IMR-90 (cell line): ENCODE data around the gene SH3RF3. TPM values are rescaled to one million over a fixed set of nuclear protein-coding genes. Genes with fewer than 3 reads are reported as not detected.

Experiments used
- ATAC-seq: fragments of 200-7000 bp; cut with Tn5 transposase; 2 replicates; pipeline ENCODE4 v1.9.1; 2020; ENCODE audit warnings: low read depth, mild to moderate bottlenecking, moderate library complexity
- BruUV-seq: library from RNA; stranded (reverse); fragments of 400-500 nt; replicated peaks from 2 replicates; lab custom pipeline; 2021; lab: Mats Ljungman, UMichigan
- CTCF ChIA-PET: fragments of 300-600 bp; formaldehyde crosslinking; extraction: SDS; loops from one replicate; lab custom pipeline; 2021; ENCODE audit warnings: antibody characterized with exemption; lab: Yijun Ruan, JAX
- POLR2A ChIA-PET: fragments of 300-600 bp; sonication (Branson Sonifier 250); formaldehyde crosslinking; loops from one replicate; lab custom pipeline; 2022; ENCODE audit warnings: antibody characterized with exemption; ENCODE audit not compliant: unreplicated experiment; lab: Charles Lee
- DNase-seq: peaks from one replicate; pipeline ENCODE4 v3.0.0; 2013
- H2AFZ ChIP-seq: replicated peaks from 2 replicates; pipeline ENCODE3; 2013; ENCODE audit warnings: low read length, mild to moderate bottlenecking; ENCODE audit not compliant: poor library complexity
- H2AK5ac ChIP-seq: 2 replicates; pipeline ENCODE4 v1.6.1; 2013; ENCODE audit warnings: low read depth, low read length, inconsistent platforms
- H2AK9ac ChIP-seq: replicated peaks from 2 replicates; pipeline ENCODE3; 2013; ENCODE audit warnings: mild to moderate bottlenecking, low read depth, low read length, moderate library complexity; ENCODE audit not compliant: poor library complexity
- H2BK120ac ChIP-seq: 2 replicates; pipeline ENCODE4 v1.6.1; 2013; ENCODE audit warnings: low read depth, low read length, inconsistent platforms
- H2BK15ac ChIP-seq: 3 replicates; pipeline ENCODE4 v1.6.1; 2013; ENCODE audit warnings: low read depth, low read length, inconsistent platforms
- H2BK20ac ChIP-seq: 2 replicates; pipeline ENCODE4 v1.6.1; 2013; ENCODE audit warnings: low read depth, mild to moderate bottlenecking, inconsistent platforms, low read length, moderate library complexity
- H2BK5ac ChIP-seq: 2 replicates; pipeline ENCODE4 v1.6.1; 2013; ENCODE audit warnings: mild to moderate bottlenecking, low read depth, low read length, inconsistent platforms; ENCODE audit not compliant: poor library complexity, severe bottlenecking
- H3K14ac ChIP-seq: replicated peaks from 2 replicates; pipeline ENCODE4 v1.6.1; 2013; ENCODE audit warnings: low read depth, low read length, inconsistent platforms
- H3K18ac ChIP-seq: 2 replicates; pipeline ENCODE4 v1.6.1; 2013; ENCODE audit warnings: low read depth, low read length, control low read depth
- H3K23ac ChIP-seq: 2 replicates; pipeline ENCODE4 v1.6.1; 2013; ENCODE audit warnings: low read depth, low read length, inconsistent platforms
- H3K27ac ChIP-seq: 2 replicates; pipeline ENCODE4 v1.5.1; 2013; ENCODE audit warnings: mild to moderate bottlenecking, control low read depth, low read length; ENCODE audit not compliant: insufficient read depth
- H3K27me3 ChIP-seq: 2 replicates; pipeline ENCODE4 v1.6.1; 2013; ENCODE audit warnings: low read length; ENCODE audit not compliant: control insufficient read depth, insufficient read depth
- H3K36me3 ChIP-seq: 2 replicates; pipeline ENCODE4 v1.6.1; 2013; ENCODE audit warnings: low read length, mixed read lengths; ENCODE audit not compliant: control insufficient read depth, insufficient read depth
- H3K4ac ChIP-seq: 2 replicates; pipeline ENCODE4 v1.6.1; 2013; ENCODE audit warnings: low read depth, low read length, inconsistent platforms
- H3K4me1 ChIP-seq: 2 replicates; pipeline ENCODE4 v1.6.1; 2013; ENCODE audit warnings: low read length, mixed read lengths; ENCODE audit not compliant: control insufficient read depth, insufficient read depth
- H3K4me2 ChIP-seq: 2 replicates; pipeline ENCODE4 v1.6.1; 2013; ENCODE audit warnings: low read depth, mild to moderate bottlenecking, control low read depth, low read length, moderate library complexity
- H3K4me3 ChIP-seq: 2 replicates; pipeline ENCODE4 v1.5.1; 2013; ENCODE audit warnings: low read depth, mild to moderate bottlenecking, control low read depth, low read length, moderate library complexity; ENCODE audit not compliant: insufficient read depth
- H3K56ac ChIP-seq: 2 replicates; pipeline ENCODE4 v1.6.1; 2013; ENCODE audit warnings: low read length, inconsistent platforms; ENCODE audit not compliant: insufficient read depth; ENCODE audit errors: extremely low read depth
- H3K79me1 ChIP-seq, 2 experiments: 2 replicates each; pipeline ENCODE4 v1.6.1; 2013; ENCODE audit warnings: low read length in 2 of 2, inconsistent platforms in 1 of 2, low read depth in 1 of 2
- H3K9ac ChIP-seq: 2 replicates; pipeline ENCODE4 v1.6.1; 2013; ENCODE audit warnings: low read depth, low read length, control low read depth
- H3K9me1 ChIP-seq: 2 replicates; pipeline ENCODE4 v1.6.1; 2013; ENCODE audit warnings: low read length, inconsistent platforms; ENCODE audit not compliant: insufficient read depth
- H3K9me3 ChIP-seq: 2 replicates; pipeline ENCODE4 v1.6.1; 2013; ENCODE audit warnings: low read length; ENCODE audit not compliant: control insufficient read depth, insufficient read depth
- H4K20me1 ChIP-seq: 2 replicates; pipeline ENCODE4 v1.6.1; 2013; ENCODE audit warnings: low read length, inconsistent platforms; ENCODE audit not compliant: insufficient read depth
- H4K5ac ChIP-seq: 2 replicates; pipeline ENCODE4 v1.6.1; 2013; ENCODE audit warnings: mild to moderate bottlenecking, low read depth, low read length, control low read depth
- H4K8ac ChIP-seq, 2 experiments: 2 replicates each; pipeline ENCODE4 v1.6.1; 2013; ENCODE audit warnings: low read depth in 2 of 2, low read length in 2 of 2, control low read depth in 1 of 2, inconsistent platforms in 1 of 2
- H4K91ac ChIP-seq: 2 replicates; pipeline ENCODE4 v1.6.1; 2013; ENCODE audit warnings: low read depth, low read length, inconsistent platforms; ENCODE audit not compliant: insufficient read depth
- CEBPB ChIP-seq: IDR thresholded peaks from 2 replicates; pipeline ENCODE4 v1.6.1; 2012; ENCODE audit warnings: low read depth, low read length, improper control_type of control experiment
- CHD1 ChIP-seq: IDR thresholded peaks from 2 replicates; pipeline ENCODE4 v1.6.1; 2012; ENCODE audit warnings: low read depth, low read length, improper control_type of control experiment
- ELK1 ChIP-seq: fragments of 150-350 bp; IDR thresholded peaks from 2 replicates; pipeline ENCODE4 v1.6.1; 2016; ENCODE audit warnings: low read depth, mild to moderate bottlenecking, low read length, moderate library complexity, borderline replicate concordance
- FOS ChIP-seq: fragments of 150-350 bp; IDR thresholded peaks from 2 replicates; pipeline ENCODE4 v1.6.1; 2016; ENCODE audit warnings: low read depth, low read length
- MAZ ChIP-seq: IDR thresholded peaks from 2 replicates; pipeline ENCODE4 v1.6.1; 2012; ENCODE audit warnings: low read depth, mild to moderate bottlenecking, low read length, improper control_type of control experiment, moderate library complexity, borderline replicate concordance
- MXI1 ChIP-seq: IDR thresholded peaks from 2 replicates; pipeline ENCODE4 v1.6.1; 2012; ENCODE audit warnings: low read depth, mild to moderate bottlenecking, low read length, moderate library complexity, borderline replicate concordance
- POLR2A ChIP-seq: IDR thresholded peaks from 2 replicates; pipeline ENCODE4 v1.6.1; 2012; ENCODE audit warnings: mild to moderate bottlenecking, low read depth, low read length
- RAD21 ChIP-seq: IDR thresholded peaks from 2 replicates; pipeline ENCODE4 v1.6.1; 2012; ENCODE audit warnings: low read length, improper control_type of control experiment
- RCOR1 ChIP-seq: IDR thresholded peaks from 2 replicates; pipeline ENCODE4 v1.6.1; 2012; ENCODE audit warnings: mild to moderate bottlenecking, low read length, improper control_type of control experiment; ENCODE audit not compliant: insufficient replicate concordance
- SMC3 ChIP-seq: fragments of 150-350 bp; IDR thresholded peaks from 2 replicates; pipeline ENCODE4 v1.6.1; 2016; ENCODE audit warnings: low read depth, mild to moderate bottlenecking, antibody characterized with exemption, low read length, moderate library complexity
- WGBS, 2 experiments: methylation state at CpG; one replicate each; pipeline versions ENCODE4 v1.1.5 to v1.1.7; 2013; ENCODE audit warnings: missing lambda C conversion rate in 2 of 2; ENCODE audit not compliant: insufficient read length in 1 of 2; ENCODE audit errors: extremely low coverage in 2 of 2; 5-methylcytosine and 5-hydroxymethylcytosine counted together
- dilution Hi-C: fragments of 300-500 bp; cut with HindIII; formaldehyde crosslinking; loops from one replicate; pipeline ENCODE4 v1.14.3; 2018; ENCODE audit warnings: low sequenced_read_pairs; ENCODE audit not compliant: unreplicated experiment
- in situ Hi-C: fragments of 300-500 bp; cut with MboI; formaldehyde crosslinking; loops from 3 replicates; pipeline ENCODE4 v1.14.3; 2019; ENCODE audit warnings: low sequenced_read_pairs, inconsistent platforms, mixed read lengths
- intact Hi-C: fragments of 100-400 bp; cut with micrococcal nuclease; formaldehyde crosslinking; loops from 2 replicates; pipeline ENCODE4 v1.10.0; 2022
- polyA plus RNA-seq, 3 experiments: library from polyadenylated mRNA; depleted of rRNA; stranded (reverse); fragments of >200 nt; gene quantifications; 2 replicates each; pipeline ENCODE4 v1.2.3, GENCODE V29; 2012; ENCODE audit warnings: low replicate concordance in 1 of 3
- total RNA-seq: library from RNA; depleted of rRNA; stranded (reverse); fragments of >200 nt; gene quantifications from 2 replicates; pipeline ENCODE4 v1.2.3, GENCODE V29; 2012
- TF ChIP-seq, protein P1 (sequence below): fragments of 150-350 bp; IDR thresholded peaks from 2 replicates; pipeline ENCODE4 v1.6.1; 2017; ENCODE audit warnings: mild to moderate bottlenecking, antibody characterized with exemption, low read length, low read depth
- TF ChIP-seq, protein P2 (sequence below): conservative IDR thresholded peaks from 2 replicates; pipeline ENCODE4 v1.5.1; 2012; ENCODE audit warnings: mild to moderate bottlenecking, low read depth, low read length, improper control_type of control experiment

The SH3RF3 gene
- total and polyA plus RNA-seq, 2 of the 4 experiments (the other 2 are of a cell fraction), result 3.4 to 5.3 TPM

GRCh38 chr2:109463891-109464290 is 334.9 kb downstream of the SH3RF3 start:
- DNase-seq, result no peak
- dilution Hi-C loops, result no loop called here
- Histone ChIP-seq H2BK15ac (no peak overlapping the region), H4K91ac (no peak overlapping the region), H2BK5ac (no peak overlapping the region), H3K14ac (no peak overlapping the region), H4K8ac (no peak overlapping the region), H3K4me3 (no peak overlapping the region), H2AFZ (no peak overlapping the region), H4K5ac (no peak overlapping the region), H3K9me1 (peaks cover 23% of the 10 kb centered on the region; the same call in 1 of the 2 replicates), H3K27me3 (no peaks in the 10 kb centered on the region), H3K4me1 (peaks cover 5% of the 10 kb centered on the region), H4K20me1 (no peaks in the 10 kb centered on the region; the same call in 1 of the 2 replicates), H2AK9ac (no peak overlapping the region), H3K27ac (no peak overlapping the region), H3K36me3 (peaks cover 14% of the 10 kb centered on the region), H3K79me1 (peaks cover 8 to 22% of the 10 kb centered on the region in 2 experiments; a peak in 3 of 4 replicates), H3K9ac (no peak overlapping the region), H2AK5ac (no peak overlapping the region), H3K56ac (no peak overlapping the region), H3K4ac (no peak overlapping the region), H3K4me2 (no peak overlapping the region), H2BK120ac (no peak overlapping the region), H2BK20ac (no peak overlapping the region), H3K23ac (no peak overlapping the region), H3K18ac (no peak overlapping the region), H3K9me3 (no peaks in the 10 kb centered on the region)
- TF ChIP-seq, protein P1, sequence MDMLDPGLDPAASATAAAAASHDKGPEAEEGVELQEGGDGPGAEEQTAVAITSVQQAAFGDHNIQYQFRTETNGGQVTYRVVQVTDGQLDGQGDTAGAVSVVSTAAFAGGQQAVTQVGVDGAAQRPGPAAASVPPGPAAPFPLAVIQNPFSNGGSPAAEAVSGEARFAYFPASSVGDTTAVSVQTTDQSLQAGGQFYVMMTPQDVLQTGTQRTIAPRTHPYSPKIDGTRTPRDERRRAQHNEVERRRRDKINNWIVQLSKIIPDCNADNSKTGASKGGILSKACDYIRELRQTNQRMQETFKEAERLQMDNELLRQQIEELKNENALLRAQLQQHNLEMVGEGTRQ, result no peak
- TF ChIP-seq RAD21 (no peak), CHD1 (no peak), MXI1 (no peak), SMC3 (no peak), ELK1 (no peak), RCOR1 (no peak), MAZ (no peak), FOS (no peak), CEBPB (no peak), POLR2A (no peak)
- TF ChIP-seq, protein P2, sequence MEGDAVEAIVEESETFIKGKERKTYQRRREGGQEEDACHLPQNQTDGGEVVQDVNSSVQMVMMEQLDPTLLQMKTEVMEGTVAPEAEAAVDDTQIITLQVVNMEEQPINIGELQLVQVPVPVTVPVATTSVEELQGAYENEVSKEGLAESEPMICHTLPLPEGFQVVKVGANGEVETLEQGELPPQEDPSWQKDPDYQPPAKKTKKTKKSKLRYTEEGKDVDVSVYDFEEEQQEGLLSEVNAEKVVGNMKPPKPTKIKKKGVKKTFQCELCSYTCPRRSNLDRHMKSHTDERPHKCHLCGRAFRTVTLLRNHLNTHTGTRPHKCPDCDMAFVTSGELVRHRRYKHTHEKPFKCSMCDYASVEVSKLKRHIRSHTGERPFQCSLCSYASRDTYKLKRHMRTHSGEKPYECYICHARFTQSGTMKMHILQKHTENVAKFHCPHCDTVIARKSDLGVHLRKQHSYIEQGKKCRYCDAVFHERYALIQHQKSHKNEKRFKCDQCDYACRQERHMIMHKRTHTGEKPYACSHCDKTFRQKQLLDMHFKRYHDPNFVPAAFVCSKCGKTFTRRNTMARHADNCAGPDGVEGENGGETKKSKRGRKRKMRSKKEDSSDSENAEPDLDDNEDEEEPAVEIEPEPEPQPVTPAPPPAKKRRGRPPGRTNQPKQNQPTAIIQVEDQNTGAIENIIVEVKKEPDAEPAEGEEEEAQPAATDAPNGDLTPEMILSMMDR, result no peak
- BruUV-seq, result no TSS peak
- intact Hi-C loops, result no loop called here
- ChIA-PET POLR2A (no interaction called here), CTCF (no interaction called here)
- no CpG with 5 or more reads among the region's 5 CpGs for WGBS, 2 experiments
- in situ Hi-C loops, result no loop called here
- ATAC-seq, result no peak
